Smooth muscle cell (in vitro differentiated cells): Measurements from ENCODE around the gene KSR1. TPM values are rescaled to one million over a fixed set of nuclear protein-coding genes. Genes with fewer than 3 reads are reported as not detected.
"Not testable (repeated sequence)": the region's sequence is repeated elsewhere in the genome, so short reads cannot be mapped to it uniquely, and the experiment has no call there.

Experiments used
- DNase-seq: peaks from one replicate; lab custom pipeline; 2025; ENCODE audit not compliant: unreplicated experiment; lab: John Stamatoyannopoulos, UW
- H2AFZ ChIP-seq: fragments of 200-600 bp; sonication (generic); 2 replicates; pipeline ENCODE4 v1.6.0; 2016; ENCODE audit warnings: antibody characterized with exemption, low read depth, mild to moderate bottlenecking
- H3F3A ChIP-seq: fragments of 200-600 bp; sonication (generic); 2 replicates; pipeline ENCODE4 v1.6.0; 2017; ENCODE audit warnings: antibody characterized with exemption, low read depth
- H3K27ac ChIP-seq: fragments of 200-600 bp; sonication (generic); 2 replicates; pipeline ENCODE4 v1.5.1; 2016; ENCODE audit warnings: low read depth, mild to moderate bottlenecking
- H3K27me3 ChIP-seq: fragments of 200-600 bp; sonication (generic); 2 replicates; pipeline ENCODE4 v1.6.1; 2016; ENCODE audit warnings: low read depth, mild to moderate bottlenecking
- H3K36me3 ChIP-seq: fragments of 200-600 bp; sonication (generic); 2 replicates; pipeline ENCODE4 v1.5.1; 2016; ENCODE audit warnings: low read depth
- H3K4me1 ChIP-seq: fragments of 200-600 bp; sonication (generic); 2 replicates; pipeline ENCODE4 v1.5.1; 2016; ENCODE audit warnings: low read depth
- H3K4me2 ChIP-seq: fragments of 200-600 bp; sonication (generic); 2 replicates; pipeline ENCODE4 v1.6.0; 2016; ENCODE audit warnings: mild to moderate bottlenecking
- H3K4me3 ChIP-seq: fragments of 200-600 bp; sonication (generic); 2 replicates; pipeline ENCODE4 v1.5.1; 2016; ENCODE audit warnings: mild to moderate bottlenecking
- H3K79me2 ChIP-seq: fragments of 200-600 bp; sonication (generic); 2 replicates; pipeline ENCODE4 v1.6.0; 2016; ENCODE audit warnings: low read depth, mild to moderate bottlenecking
- H3K9ac ChIP-seq: fragments of 200-600 bp; sonication (generic); 2 replicates; pipeline ENCODE4 v1.6.0; 2016; ENCODE audit warnings: low read depth
- H3K9me3 ChIP-seq: fragments of 200-600 bp; sonication (generic); replicated peaks from 2 replicates; pipeline ENCODE4 v1.5.1; 2016; ENCODE audit warnings: low read depth
- H4K20me1 ChIP-seq: fragments of 200-600 bp; sonication (generic); 2 replicates; pipeline ENCODE4 v1.6.0; 2016; ENCODE audit warnings: low read depth
- CTCF ChIP-seq: fragments of 200-600 bp; sonication (generic); IDR thresholded peaks from 2 replicates; pipeline ENCODE4 v1.5.1; 2017; ENCODE audit warnings: borderline replicate concordance, mild to moderate bottlenecking, antibody characterized with exemption; ENCODE audit not compliant: insufficient read depth, poor library complexity, severe bottlenecking
- WGBS: methylation state at CpG from one replicate; pipeline ENCODE4 v1.1.7; 2016; ENCODE audit warnings: low lambda C conversion rate; 5-methylcytosine and 5-hydroxymethylcytosine counted together
- polyA plus RNA-seq: library from polyadenylated mRNA; unstranded; fragments of >200 nt; fragmentation: Nextera tagmentation; extraction: Ambion mirVana; gene quantifications from 2 replicates; pipeline ENCODE4 v1.2.1, GENCODE V29; 2016
- total RNA-seq: library from RNA; depleted of rRNA; stranded (reverse); fragments of >200 nt; gene quantifications from 2 replicates; pipeline ENCODE4 v1.2.3, GENCODE V29; 2014

The KSR1 gene
- total and polyA plus RNA-seq, 2 experiments from 2014 or later = 40.4 to 65.1 TPM

DNA sequence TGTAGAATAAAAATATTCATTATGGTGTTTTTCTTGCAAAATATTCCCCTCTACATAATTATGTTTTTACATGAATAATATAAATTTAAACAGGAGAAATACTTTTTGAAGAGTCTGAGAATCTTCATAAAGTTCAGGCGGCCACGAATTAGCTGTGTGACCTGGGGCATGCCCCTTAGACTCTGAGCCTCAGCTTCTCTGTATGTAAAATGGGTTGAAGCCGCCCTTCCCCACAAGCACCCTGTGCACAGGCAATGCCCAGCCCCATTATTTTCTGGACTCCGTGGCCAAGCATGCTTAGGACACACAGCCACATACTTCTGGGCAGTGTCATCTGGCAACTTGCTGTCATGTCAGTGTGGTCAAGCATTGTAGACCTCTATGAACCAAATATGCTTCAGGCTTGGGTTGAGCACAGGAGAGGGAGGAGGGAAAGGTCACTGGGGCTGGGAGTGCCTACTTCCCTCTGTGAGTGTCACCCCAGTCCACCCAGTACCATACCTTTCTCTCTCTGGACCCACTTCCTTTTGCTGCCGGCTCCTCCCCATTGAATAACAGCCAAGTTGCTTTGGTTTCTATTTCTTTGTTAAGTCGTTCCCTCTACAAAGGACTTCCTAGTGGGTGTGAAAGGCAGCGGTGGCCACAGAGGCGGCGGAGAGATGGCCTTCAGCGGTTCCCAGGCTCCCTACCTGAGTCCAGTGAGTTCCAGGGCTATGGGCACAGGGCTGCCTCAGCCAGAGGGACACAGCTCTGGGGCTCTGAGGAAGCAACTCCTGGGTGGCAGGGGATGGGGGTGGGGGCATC, 174.6 kb downstream of the KSR1 start, which contains the start of gene LGALS9:
Gene LGALS9, plus strand, starts transcription at position 582 of the 804 bp plus-strand sequence. Its CDS starts 78 bp downstream, at position 660.
- Histone ChIP-seq H3K36me3 (peaks cover 8% of the 10 kb centered on the region), H3K4me3 (no peak within 1 kb of the TSS), H3K79me2 (no peaks in the 10 kb centered on the region), H3F3A (peaks cover 4% of the 10 kb centered on the region), H2AFZ (no peak within 1 kb of the TSS), H3K27me3 (no peaks in the 10 kb centered on the region), H3K4me2 (no peak within 1 kb of the TSS), H4K20me1 (peaks cover 11% of the 10 kb centered on the region), H3K4me1 (no peaks in the 10 kb centered on the region), H3K27ac (no peak within 1 kb of the TSS), H3K9ac (no peak within 1 kb of the TSS), H3K9me3 (no peaks in the 10 kb centered on the region)
- 73% methylated on average over 10 of the region's 10 CpGs for WGBS
- DNase-seq = no peak
- no peak for TF ChIP-seq CTCF

GRCh38 chr17:27631411-27631760, 175.1 kb downstream of the KSR1 start:
- TF ChIP-seq CTCF = no peak
- Histone ChIP-seq H3K27ac (no peak overlapping the region), H3F3A (peaks cover 4% of the 10 kb centered on the region), H3K4me3 (no peak overlapping the region), H3K4me1 (no peaks in the 10 kb centered on the region), H4K20me1 (peaks cover 5% of the 10 kb centered on the region), H3K4me2 (no peak overlapping the region), H3K9ac (no peak overlapping the region), H2AFZ (no peak overlapping the region), H3K36me3 (peaks cover 8% of the 10 kb centered on the region), H3K79me2 (no peaks in the 10 kb centered on the region), H3K27me3 (no peaks in the 10 kb centered on the region), H3K9me3 (no peaks in the 10 kb centered on the region)
- no peak for DNase-seq
- WGBS = 93% methylated on average over 6 of the region's 6 CpGs

DNA sequence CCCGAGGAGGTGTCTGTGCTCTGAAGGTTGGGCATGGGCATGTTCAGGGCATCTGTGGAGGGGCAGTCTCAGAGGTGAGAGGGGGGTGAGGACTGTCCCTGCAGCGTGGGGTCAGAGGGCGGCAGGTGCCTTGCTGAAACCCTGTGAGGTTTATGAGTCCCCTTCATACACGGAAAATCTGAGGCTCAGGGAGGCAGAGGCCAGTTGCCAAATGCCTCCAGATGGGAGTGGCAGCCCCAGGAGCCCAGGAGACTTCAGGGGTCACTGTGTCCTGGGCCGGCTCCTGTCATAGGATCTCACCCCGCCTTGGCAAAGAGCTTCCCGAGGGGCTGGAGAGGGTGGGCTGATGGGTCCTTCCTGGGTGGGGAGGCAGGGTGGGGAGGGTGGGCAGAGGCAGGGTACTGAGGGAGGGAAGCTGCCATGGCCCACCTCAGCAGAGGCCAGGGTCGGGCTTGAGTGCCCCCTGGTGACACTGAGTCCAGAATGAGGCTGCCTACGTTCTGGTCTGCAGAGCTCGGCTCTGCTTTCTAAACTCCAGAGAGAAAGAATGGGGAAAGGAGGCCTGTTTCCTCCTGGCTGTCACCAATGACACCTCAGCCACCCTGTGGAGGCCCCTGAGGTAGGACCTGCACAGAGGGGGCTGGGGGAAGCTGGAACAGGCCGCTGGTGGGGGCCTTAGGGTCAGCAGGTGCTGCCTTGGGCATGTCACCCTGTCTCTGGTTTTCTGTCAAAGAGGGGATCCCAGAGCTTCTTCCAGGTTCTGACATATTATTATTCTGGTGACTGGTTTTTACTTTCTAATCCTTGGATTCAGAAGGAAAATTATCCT, 175.9 kb downstream of the KSR1 start:
- WGBS = 96% methylated on average over 7 of the region's 11 CpGs
- no peak for DNase-seq
- TF ChIP-seq CTCF = no peak
- no peaks in the 10 kb centered on the region for H3K9me3 ChIP-seq
- no peak overlapping the region for H3K4me2 ChIP-seq
- peaks cover 5% of the 10 kb centered on the region for H4K20me1 ChIP-seq
- H3K79me2 ChIP-seq = no peaks in the 10 kb centered on the region
- H3K4me3 ChIP-seq = no peak overlapping the region
- no peak overlapping the region for H2AFZ ChIP-seq
- no peak overlapping the region for H3K27ac ChIP-seq
- no peak overlapping the region for H3K9ac ChIP-seq
- H3K4me1 ChIP-seq = no peaks in the 10 kb centered on the region
- H3K27me3 ChIP-seq = no peaks in the 10 kb centered on the region
- H3F3A ChIP-seq = peaks cover under 1% of the 10 kb centered on the region
- peaks cover 1% of the 10 kb centered on the region for H3K36me3 ChIP-seq

GRCh38 chr17:27632766-27633165, 176.5 kb downstream of the KSR1 start:
- not testable (repeated sequence) for H3K4me1 ChIP-seq, H4K20me1 ChIP-seq, H3K9ac ChIP-seq, H3K4me3 ChIP-seq, H3K36me3 ChIP-seq, DNase-seq, H3K27me3 ChIP-seq, H3K4me2 ChIP-seq, H3K27ac ChIP-seq, H3F3A ChIP-seq, H2AFZ ChIP-seq, H3K9me3 ChIP-seq, H3K79me2 ChIP-seq
- 69% methylated on average over 9 of the region's 9 CpGs for WGBS
